Common myeloid progenitor, CD34-positive (primary cell): ENCODE measurements around the gene CSTB.
A peak's percentile ranks its signal among the peaks of the same experiment; 100 is the strongest.

Experiments used
- CTCF ChIA-PET: fragments of 350-600 bp; sonication (Branson Sonifier 250); formaldehyde crosslinking; loops from one replicate; lab custom pipeline; 2021; ENCODE audit warnings: antibody characterized with exemption; lab: Charles Lee
- POLR2A ChIA-PET: fragments of 350-600 bp; sonication (Branson Sonifier 250); formaldehyde crosslinking; loops from one replicate; lab custom pipeline; 2021; ENCODE audit warnings: antibody characterized with exemption; lab: Charles Lee
- DNase-seq, 3 donors: peaks; one replicate each; pipeline versions ENCODE4 v3.0.0 to v3.0.0-alpha.2; 2013
- H3K27ac ChIP-seq, 2 experiments: 1 replicate in 1 of 2; 2 replicates in 1 of 2; pipeline ENCODE4 v1.7.0; 2013; ENCODE audit warnings: inconsistent platforms in 2 of 2, low read length in 2 of 2, mild to moderate bottlenecking in 2 of 2, low read depth in 1 of 2, moderate library complexity in 1 of 2; ENCODE audit not compliant: severe bottlenecking in 2 of 2, insufficient read depth in 1 of 2, poor library complexity in 1 of 2
- H3K27me3 ChIP-seq, 5 experiments: replicated peaks in 2 of 5; 1 replicate in 3 of 5; 2 replicates in 2 of 5; pipeline versions ENCODE4 v1.6.1 to v1.7.0; 2013; ENCODE audit warnings: low read length in 4 of 5, mild to moderate bottlenecking in 2 of 5, moderate library complexity in 2 of 5, inconsistent platforms in 1 of 5; ENCODE audit not compliant: insufficient read depth in 5 of 5, control insufficient read depth in 4 of 5
- H3K36me3 ChIP-seq, 4 experiments: 1 replicate in 2 of 4; 2 replicates in 2 of 4; pipeline versions ENCODE4 v1.6.1 to v1.7.0; 2013; ENCODE audit warnings: low read length in 3 of 4, control low read depth in 1 of 4, mild to moderate bottlenecking in 1 of 4; ENCODE audit not compliant: control insufficient read depth in 4 of 4, insufficient read depth in 4 of 4
- H3K4me1 ChIP-seq, 4 experiments: 1 replicate in 3 of 4; 2 replicates in 1 of 4; pipeline versions ENCODE4 v1.6.1 to v1.7.1; 2013; ENCODE audit warnings: low read length in 3 of 4, mild to moderate bottlenecking in 3 of 4, control low read depth in 1 of 4, inconsistent platforms in 1 of 4, moderate library complexity in 1 of 4; ENCODE audit not compliant: control insufficient read depth in 4 of 4, insufficient read depth in 4 of 4; ENCODE audit errors: control extremely low read depth in 1 of 4
- H3K4me3 ChIP-seq, 7 experiments: 1 replicate in 4 of 7; 2 replicates in 3 of 7; pipeline versions ENCODE4 v1.5.1 to v1.7.0; 2013; ENCODE audit warnings: mild to moderate bottlenecking in 7 of 7, low read length in 6 of 7, moderate library complexity in 6 of 7, inconsistent platforms in 2 of 7, low read depth in 2 of 7, control low read depth in 1 of 7; ENCODE audit not compliant: insufficient read depth in 4 of 7, control insufficient read depth in 1 of 7; ENCODE audit errors: extremely low read depth in 1 of 7
- H3K9me3 ChIP-seq, 5 experiments: 1 replicate in 4 of 5; 2 replicates in 1 of 5; pipeline versions ENCODE4 v1.6.1 to v1.7.1; 2013; ENCODE audit warnings: low read length in 4 of 5, mild to moderate bottlenecking in 2 of 5, inconsistent platforms in 1 of 5, low read depth in 1 of 5, moderate library complexity in 1 of 5; ENCODE audit not compliant: control insufficient read depth in 4 of 5, insufficient read depth in 2 of 5; ENCODE audit errors: control extremely low read depth in 1 of 5
- WGBS: methylation state at CpG from one replicate; pipeline ENCODE4 v1.1.5; 2013; ENCODE audit not compliant: insufficient coverage; 5-methylcytosine and 5-hydroxymethylcytosine counted together

Gene CSTB

DNA sequence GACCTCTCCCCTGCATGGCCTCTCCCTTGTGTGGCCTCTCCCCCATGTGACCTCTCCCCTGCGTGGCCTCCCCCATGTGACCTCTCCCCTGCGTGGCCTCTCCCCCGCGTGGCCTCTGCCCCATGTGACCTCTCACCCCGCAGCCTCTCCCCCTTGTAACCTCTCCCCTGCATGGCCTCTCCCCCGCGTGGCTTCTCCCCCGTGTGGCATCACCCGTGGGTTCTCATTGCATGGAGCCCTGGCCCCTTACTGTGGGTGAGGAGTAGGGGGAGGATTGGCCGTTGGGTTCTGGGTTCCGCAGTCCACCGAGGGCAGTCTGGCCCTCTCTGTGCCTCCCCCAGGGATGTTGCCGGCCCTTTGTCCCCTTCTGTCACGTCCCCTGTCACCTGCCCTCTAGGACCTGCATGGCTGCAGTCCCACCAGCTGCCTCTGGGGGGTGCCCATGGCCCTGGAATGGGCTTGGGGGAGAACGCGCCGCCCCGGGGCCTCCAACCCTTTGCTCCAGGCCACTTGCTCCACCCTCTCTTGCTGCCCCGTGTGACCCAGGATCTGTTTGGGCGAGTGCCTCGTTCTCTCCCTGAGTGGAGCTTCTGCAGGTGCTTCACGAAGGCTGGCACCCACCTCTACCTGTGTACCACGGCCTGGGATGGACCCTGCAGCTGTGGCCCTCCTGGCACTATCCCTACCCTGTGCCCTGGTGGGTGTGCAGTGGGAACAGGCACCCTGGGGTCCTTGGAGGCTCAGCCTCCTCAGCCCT lies 34.6 kb upstream of the CSTB start:
- Histone ChIP-seq H3K9me3 (no peaks in the 10 kb centered on the region), H3K36me3 (peaks cover 0 to 9% (median 2%) of the 10 kb centered on the region in 4 experiments), H3K4me1 (peaks cover 0 to 28% (median 19%) of the 10 kb centered on the region in 4 experiments), H3K4me3 (peak overlapping the region in 2 of 7 experiments; percentile 19 to 48), H3K27me3 (no peaks in the 10 kb centered on the region), H3K27ac (no peak overlapping the region)
- DNase-seq = peak; percentile 70 to 82 (median 75)
- WGBS = 10% methylated on average over 14 of the region's 23 CpGs
- CTCF ChIA-PET = interaction anchor here (0.7 to 5.3 kb wide), 16 partner anchors 9 to 170 kb away, joined by 3 to 40 read pairs (median 3); no protein-coding TSS in a partner anchor
- POLR2A ChIA-PET = interaction anchor here (0.5 to 1.0 kb wide), 2 partner anchors 9 to 62 kb away, joined by 3 to 5 read pairs; no protein-coding TSS in a partner anchor

DNA sequence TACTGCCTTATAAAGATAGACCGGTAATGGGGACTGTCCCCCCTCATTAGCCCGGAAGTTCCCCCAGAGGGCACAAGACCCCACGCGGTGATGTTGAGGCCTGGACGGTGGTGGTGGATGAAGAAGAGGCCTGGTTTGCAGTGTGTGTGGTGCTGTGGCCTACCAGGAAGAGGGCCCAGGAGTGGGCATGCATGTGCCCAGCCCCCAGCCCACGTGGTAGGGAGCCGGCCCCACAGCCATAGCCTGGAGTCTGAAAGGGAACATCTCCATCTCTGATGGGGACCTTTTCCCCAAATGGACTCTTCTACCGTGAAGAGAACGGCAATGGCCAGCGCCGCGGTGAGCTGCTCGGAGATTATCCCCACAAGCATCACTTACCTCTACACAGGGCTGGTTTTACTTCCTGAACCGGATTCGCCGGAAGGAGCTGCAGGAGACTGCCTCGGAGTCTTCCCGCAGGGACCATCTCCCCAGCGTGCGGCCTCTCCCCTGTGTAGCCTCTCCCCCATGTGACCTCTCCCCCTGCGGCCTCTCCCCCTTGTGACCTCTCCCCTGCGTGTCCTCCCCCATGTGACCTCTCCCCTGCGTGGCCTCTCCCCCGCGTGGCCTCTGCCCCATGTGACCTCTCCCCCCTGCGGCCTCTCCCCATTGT lies 33.9 kb upstream of the CSTB start:
- CTCF ChIA-PET = interaction anchor here (0.8 to 5.3 kb wide), 8 partner anchors 10 to 170 kb away, joined by 3 to 40 read pairs (median 6); no protein-coding TSS in a partner anchor
- POLR2A ChIA-PET = interaction anchor here (0.5 to 1.0 kb wide), 2 partner anchors 10 to 63 kb away, joined by 3 to 5 read pairs; no protein-coding TSS in a partner anchor
- no peak for DNase-seq
- no peaks in the 10 kb centered on the region for H3K27me3 ChIP-seq
- no peak overlapping the region for H3K4me3 ChIP-seq
- WGBS = 84% methylated on average over 21 of the region's 26 CpGs
- H3K4me1 ChIP-seq = peaks cover 0 to 33% (median 26%) of the 10 kb centered on the region in 4 experiments
- H3K36me3 ChIP-seq = peaks cover 0 to 12% (median 2%) of the 10 kb centered on the region in 4 experiments
- H3K27ac ChIP-seq = no peak overlapping the region
- no peaks in the 10 kb centered on the region for H3K9me3 ChIP-seq

DNA sequence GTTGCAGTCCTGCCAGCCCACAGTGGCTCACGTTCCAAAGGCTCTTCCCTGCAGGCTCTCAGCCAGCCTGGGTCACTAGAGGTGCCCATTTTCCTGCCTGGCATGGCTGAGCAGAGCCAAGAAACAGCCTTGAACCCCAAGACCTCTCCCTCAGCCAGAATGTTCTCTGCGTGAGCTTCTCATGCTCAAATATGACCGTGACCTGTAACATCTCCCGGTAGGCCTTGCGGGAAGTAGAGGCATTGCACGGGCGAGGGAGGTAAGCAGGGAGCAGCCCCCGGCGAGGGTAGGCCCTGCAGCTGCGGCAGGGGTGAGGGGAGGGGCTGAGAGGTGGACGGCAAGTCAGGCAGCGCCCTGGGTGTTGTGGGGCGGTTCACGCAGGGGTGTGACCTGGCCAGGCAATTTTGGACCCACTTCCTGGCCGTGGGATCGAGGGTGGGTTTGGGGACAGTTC lies 33.3 kb upstream of the CSTB start:
- Histone ChIP-seq H3K9me3 (no peaks in the 10 kb centered on the region), H3K4me3 (no peak overlapping the region), H3K4me1 (peaks cover 0 to 38% (median 31%) of the 10 kb centered on the region in 4 experiments), H3K27me3 (no peaks in the 10 kb centered on the region), H3K27ac (no peak overlapping the region), H3K36me3 (peaks cover 0 to 16% (median 2%) of the 10 kb centered on the region in 4 experiments)
- DNase-seq = no peak
- WGBS = 97% methylated on average over 16 of the region's 16 CpGs
- POLR2A ChIA-PET = no interaction called here
- CTCF ChIA-PET = interaction anchor here (0.7 to 5.3 kb wide), 6 partner anchors 10 to 171 kb away, joined by 3 to 40 read pairs (median 6); no protein-coding TSS in a partner anchor

DNA sequence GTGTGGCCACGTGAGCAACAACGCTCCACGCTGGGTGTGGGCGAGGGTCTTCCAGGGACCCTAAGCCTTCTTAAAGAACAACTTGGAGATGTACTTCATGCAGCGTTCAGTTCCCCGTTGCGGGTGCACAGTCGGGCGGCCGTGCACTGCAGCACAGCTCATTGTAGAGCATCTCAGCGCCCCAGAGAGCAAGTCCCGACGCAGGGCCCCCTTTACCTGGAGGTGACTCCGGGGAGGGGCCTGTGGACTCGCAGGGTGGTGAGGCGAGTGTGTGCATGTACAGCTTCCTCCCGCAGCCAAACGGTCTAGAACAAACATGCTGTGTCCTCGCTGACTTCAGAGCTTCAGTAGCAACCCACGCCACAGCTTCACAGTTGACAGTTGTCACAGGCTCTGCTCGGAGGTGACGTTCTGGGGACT lies 32.7 kb upstream of the CSTB start:
- WGBS = 99% methylated on average over 19 of the region's 22 CpGs
- H3K4me3 ChIP-seq = no peak overlapping the region
- POLR2A ChIA-PET = no interaction called here
- peaks cover 0 to 21% (median 7%) of the 10 kb centered on the region in 4 experiments for H3K36me3 ChIP-seq
- no peak for DNase-seq
- peaks cover 0 to 38% (median 31%) of the 10 kb centered on the region in 4 experiments for H3K4me1 ChIP-seq
- no peaks in the 10 kb centered on the region for H3K9me3 ChIP-seq
- CTCF ChIA-PET = interaction anchor here (0.7 to 5.3 kb wide), 7 partner anchors 18 to 171 kb away, joined by 3 to 40 read pairs (median 3); no protein-coding TSS in a partner anchor
- no peaks in the 10 kb centered on the region for H3K27me3 ChIP-seq
- H3K27ac ChIP-seq = no peak overlapping the region

DNA sequence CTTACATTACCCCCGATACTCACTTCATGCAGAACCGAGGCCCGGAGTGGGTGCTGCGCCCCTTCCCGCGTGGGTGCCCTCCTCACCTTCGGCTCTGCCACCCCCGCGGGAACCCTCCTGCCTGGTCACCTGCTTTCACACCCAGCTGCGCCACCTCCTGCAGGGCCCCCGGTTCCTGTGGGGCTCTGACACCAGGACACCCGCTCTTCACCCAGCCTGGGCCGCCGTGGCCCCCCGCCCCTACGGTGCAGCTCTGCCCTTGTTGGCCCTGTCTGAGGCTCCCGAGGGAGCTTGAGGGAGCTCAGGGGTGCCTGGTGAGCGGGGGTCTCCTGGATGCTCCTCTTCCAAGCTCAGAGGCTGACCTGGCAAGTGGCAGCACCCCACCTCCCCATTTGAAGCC lies 32.3 kb upstream of the CSTB start:
- Histone ChIP-seq H3K4me3 (no peak overlapping the region), H3K27me3 (no peaks in the 10 kb centered on the region), H3K36me3 (peaks cover 0 to 26% (median 10%) of the 10 kb centered on the region in 4 experiments), H3K27ac (no peak overlapping the region), H3K4me1 (peaks cover 0 to 38% (median 31%) of the 10 kb centered on the region in 4 experiments), H3K9me3 (no peaks in the 10 kb centered on the region)
- CTCF ChIA-PET = interaction anchor here (1.0 to 5.3 kb wide), 6 partner anchors 22 to 172 kb away, joined by 3 to 40 read pairs (median 4); no protein-coding TSS in a partner anchor
- no peak for DNase-seq
- 90% methylated on average over 10 of the region's 18 CpGs for WGBS
- POLR2A ChIA-PET = no interaction called here

DNA sequence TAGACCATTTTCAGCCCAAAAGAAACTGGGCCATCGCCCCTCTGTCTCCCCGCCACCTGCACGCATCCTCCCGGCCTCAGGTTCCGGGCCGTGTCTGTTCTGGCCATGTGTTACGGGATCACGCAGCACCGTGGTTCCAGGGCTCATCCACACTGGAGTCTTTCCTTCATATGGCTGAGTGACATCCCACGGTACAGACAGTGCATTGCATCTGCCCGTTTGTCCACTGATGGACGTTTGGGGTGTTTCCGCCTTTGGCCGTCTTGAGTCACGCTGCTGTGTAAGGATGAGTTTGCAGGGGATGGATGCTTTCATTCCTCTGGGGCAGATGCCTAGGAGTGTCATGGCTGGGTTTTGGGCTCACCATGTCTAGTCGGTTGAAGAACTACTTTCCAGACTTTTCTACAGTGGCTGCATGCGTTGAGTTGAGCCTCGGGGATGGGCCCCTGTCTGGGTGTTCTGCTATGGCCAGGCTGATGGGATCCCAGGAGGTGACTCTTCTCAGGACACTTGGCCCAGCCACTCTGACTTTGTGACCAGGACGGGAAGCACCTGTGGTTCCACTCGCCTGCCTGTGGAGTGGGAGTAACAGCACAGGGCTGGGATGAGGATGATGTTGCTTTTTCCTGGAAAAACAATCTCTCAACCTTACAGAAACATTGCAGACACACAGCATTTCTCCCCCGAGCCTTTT lies 30.1 kb upstream of the CSTB start:
- ChIA-PET CTCF (interaction anchor here (0.5 to 1.7 kb wide), 5 partner anchors 12 to 169 kb away, joined by 3 to 7 read pairs (median 3); no protein-coding TSS in a partner anchor), POLR2A (no interaction called here)
- no peak for DNase-seq
- no peak overlapping the region for H3K4me3 ChIP-seq
- H3K4me1 ChIP-seq = peaks cover 0 to 27% (median 23%) of the 10 kb centered on the region in 4 experiments
- 94% methylated on average over 19 of the region's 21 CpGs for WGBS
- peaks cover 0 to 48% (median 25%) of the 10 kb centered on the region in 4 experiments for H3K36me3 ChIP-seq
- H3K9me3 ChIP-seq = no peaks in the 10 kb centered on the region
- no peaks in the 10 kb centered on the region for H3K27me3 ChIP-seq
- H3K27ac ChIP-seq = no peak overlapping the region
